ENCODE results near the gene MAP3K2. TPM values are rescaled to one million over a fixed set of nuclear protein-coding genes. Genes with fewer than 3 reads are reported as not detected.

Gene MAP3K2
- total and polyA plus RNA-seq, 2 of the 8 experiments (the other 6 are each of a cell fraction or from before 2014, with no cell fraction given): 2.0 to 23.2 TPM

DNA sequence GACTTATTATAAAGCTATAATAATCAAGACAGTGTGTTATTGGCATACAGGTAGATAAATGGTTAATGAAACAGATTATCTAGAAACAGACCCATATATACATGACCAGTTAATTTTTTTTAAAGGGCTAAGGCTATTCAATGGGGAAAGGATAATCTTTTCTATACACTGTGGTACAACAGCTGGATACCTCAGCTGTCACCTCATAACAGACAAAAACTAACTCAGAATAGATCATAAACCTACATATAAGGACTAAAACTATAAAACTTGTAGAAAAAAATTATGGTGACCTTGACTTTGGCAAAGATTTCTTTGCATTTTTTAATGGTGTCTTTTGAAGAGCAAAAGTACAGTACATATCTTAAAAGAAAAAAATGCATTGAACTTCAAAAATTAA is 30.2 kb downstream of the MAP3K2 start (continued):
- no peak for TF ChIP-seq KDM1A (IDR thresholded peaks at IDR 0.05; ENCODE audit: borderline replicate concordance, low read length)
